HG02870 (cell line): ENCODE measurements around the gene PDPR.
"Not testable (repeated sequence)": the region's sequence is repeated elsewhere in the genome, so short reads cannot be mapped to it uniquely, and the experiment has no call there.

ENCODE experiments used
- ATAC-seq: cut with Tn5 transposase; IDR thresholded peaks from one replicate; pipeline ENCODE4 v1.9.1; 2021; ENCODE audit warnings: mild to moderate bottlenecking, moderate library complexity; ENCODE audit not compliant: unreplicated experiment

The PDPR gene

DNA sequence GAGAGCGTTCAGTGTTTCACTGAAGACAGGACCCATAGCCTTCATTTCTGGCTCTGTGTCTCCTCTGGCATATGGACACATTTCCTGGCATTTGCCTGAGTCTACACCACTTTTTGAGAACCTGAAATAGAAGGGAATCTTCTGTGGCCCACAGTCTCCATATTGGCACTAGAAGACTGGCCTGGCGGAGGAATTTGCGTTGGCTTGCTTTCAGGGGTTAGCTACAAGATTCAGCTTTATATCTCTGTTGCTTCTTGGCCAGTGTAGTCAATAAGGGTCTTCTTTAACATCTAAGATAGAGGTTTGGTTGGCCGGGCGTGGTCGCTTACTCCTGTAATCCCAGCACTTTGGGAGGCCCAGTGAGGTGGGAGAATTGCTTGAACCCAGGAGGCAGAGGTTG, 46.7 kb downstream of the PDPR start:
- no peak for ATAC-seq

DNA sequence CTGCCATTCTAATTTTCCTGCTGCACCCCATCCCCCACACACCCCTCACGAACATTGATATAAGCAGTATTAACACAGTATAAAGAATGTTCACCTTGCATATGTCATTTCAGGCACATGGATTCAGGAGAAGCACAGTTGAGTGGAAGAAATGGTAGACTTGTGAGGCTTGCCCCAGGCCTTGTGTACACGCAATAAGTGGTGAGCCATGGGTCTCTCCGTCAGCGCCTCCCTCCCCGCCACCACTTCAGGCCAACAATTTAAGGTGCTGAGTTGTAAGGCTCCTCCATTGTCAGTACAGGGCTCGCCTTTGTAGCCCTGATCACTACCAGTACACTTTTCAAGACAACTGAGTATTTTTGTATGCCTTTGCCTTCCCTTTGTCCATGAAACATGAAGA, 47.2 kb downstream of the PDPR start:
- ATAC-seq, result no peak

DNA sequence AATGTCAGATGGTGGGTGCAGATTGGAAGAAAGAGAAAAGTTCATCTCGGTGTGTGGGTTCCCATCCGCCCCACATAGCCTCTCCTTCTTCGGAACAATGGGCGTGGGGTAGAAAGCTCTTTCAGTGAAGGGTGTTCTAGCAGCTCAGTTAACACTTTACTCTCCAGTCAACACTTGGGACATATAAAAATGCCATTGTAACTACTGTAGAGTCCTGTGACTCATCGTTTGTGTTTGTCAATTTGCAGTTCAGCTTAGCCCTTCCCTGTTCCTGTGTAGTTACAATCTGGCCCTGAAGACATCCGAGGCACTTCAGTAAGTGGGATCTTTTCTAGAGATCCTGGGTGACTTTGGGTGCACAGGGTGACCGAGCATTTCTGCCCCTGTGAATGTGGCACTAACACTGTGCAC, 47.9 kb downstream of the PDPR start:
- ATAC-seq, result no peak

DNA sequence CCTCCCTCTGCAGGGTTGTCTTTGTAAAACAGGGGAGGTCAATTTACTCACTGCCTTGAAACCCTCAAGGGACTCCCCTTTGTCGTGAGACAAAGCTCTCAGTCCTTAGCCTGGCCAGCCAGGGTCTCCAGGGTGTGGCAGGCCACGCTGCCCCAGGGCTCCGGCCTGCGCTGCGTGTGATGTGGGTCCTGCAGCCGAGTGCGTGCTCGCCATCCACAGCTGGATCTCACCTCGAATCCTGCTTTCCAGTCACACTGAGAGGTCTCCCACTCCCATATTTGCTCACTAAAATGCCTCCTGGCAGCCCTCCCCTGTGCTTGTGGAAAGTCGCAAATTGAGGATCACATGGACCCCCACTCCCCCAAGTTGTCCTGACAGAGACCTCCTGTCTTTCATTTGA, 49.5 kb downstream of the PDPR start:
- ATAC-seq, result no peak

DNA sequence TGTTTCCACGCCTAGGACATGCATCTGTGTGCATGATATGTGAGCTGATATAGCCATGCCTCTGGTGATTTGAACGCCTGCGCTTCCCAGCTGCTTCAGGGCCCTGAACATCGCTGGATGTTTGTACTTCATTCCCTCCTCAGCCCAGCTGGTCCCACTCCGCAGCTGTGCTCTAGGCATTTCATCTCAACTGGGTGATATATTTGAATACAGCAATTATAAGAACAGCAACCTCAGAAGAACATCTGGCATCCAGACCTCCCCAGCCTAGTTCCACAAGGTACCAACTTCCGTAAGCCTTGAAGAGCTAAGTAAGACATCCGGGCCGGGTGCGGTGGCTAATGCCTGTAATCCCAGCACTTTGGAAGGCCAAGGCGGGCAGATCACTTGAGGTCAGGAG, 52.6 kb downstream of the PDPR start:
- not testable (repeated sequence) for ATAC-seq

DNA sequence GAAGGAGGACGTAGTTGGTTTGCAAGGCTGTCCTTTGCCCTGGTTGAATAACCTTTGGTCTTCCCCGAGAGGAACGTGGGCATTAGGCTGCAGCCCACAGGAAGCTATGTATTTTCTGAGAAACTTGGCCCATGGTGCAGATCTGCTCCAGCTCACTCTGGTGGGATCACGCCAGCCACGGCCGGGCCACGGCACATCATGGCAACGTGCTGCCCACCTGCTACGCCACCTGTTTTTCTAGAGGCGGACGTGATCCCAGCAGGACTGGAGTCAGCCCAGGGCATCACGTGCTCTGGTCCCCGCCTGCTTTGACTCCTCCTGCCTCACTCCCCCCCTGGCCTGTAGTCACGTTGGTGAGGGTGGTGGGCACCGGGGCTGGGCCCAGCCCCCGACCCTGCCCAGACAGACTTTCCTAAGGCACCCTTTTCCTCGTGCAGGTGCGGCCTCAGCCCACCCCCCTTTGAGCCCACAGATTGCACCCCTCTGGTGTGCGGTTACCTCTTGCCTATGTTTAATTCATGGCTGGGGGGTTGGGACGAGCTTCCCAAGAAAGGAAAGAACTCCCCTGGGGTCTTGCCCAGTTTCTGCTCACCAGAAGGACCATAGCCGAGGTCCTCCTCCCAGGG, 59.2 kb downstream of the PDPR start, which contains the start of gene CLEC18C:
Gene CLEC18C, plus strand, starts transcription at position 576 of the 626 bp plus-strand sequence. CDS start 492 bp downstream, outside the sequence.
- not testable (repeated sequence) for ATAC-seq

DNA sequence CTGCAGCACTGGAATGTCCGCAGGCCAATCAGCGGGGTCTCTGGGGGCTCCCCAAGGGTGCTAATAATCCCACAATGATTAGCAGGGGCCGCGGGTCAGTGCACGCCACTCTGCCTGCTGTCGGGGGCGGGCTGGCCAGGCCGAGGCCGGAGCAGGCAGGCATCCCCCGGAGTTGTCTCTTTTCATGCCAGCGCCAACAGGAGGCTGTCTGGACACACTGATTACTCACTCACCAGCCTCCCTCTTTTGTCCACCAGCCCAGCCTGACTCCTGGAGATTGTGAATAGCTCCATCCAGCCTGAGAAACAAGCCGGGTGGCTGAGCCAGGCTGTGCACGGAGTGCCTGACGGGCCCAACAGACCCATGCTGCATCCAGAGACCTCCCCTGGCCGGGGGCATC, 59.8 kb downstream of the PDPR start:
- not testable (repeated sequence) for ATAC-seq

DNA sequence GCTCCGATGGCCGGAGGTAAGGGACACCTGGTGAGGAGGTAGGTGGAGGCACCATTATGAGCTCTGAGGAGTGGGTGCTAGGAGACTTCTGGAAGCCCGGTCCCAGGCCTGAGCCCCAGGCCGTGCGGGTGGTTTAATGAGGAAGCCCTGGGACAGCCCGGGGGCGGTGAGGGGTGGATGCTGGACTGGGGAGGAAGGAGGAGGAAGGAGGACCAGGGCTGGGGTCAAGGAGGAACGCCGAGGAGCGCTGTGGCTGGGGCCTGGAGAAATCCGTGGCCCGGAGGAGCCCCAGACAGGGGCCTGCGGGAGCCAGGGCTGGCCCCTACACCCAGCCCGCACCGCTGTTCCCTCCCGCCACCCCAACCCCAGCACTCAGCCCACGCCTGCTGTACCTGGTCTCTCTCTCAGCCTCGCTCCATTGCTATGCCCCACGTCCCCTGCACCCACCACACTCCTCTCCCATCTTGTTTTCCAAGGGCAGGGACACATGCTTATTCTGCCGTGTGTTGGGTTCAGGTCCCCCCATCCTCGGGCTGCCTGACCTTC, 60.3 kb downstream of the PDPR start:
- ATAC-seq, result not testable (repeated sequence)

DNA sequence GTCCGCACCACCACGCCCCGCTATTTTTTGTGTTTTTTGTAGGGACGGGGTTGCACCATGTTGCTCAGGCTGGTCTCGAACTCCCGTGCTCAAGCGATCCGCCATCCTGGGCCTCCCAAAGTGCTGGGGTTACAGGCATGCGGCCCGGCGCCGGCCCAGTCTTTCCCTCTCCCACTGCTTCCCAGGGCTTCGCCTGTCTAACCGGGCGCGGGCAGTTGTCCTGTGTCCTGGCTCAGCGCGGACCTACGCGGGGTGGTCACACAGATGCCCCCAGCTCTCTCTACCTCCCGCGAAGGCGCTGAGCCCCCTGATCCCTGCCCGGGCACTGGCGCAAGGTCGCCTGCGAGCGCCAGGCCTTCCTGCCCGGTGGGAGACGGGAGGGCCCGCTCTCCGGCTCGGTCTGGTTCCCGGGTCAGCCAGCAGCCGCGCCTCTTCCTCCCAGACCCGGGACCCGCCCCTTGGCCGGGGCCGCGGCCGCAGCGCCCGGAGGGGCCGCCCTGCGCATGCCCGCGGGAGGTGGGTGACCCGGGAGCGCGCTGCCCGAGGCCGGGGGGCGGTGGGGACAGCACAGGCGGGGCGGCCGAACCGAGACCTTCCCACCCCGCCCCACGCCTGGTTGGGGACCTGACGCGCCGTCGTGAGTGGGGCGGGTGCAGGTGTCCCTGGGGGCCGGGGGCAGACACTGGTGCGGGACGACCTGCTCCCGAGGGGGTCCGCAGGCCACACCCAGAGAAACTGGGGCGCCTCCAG, 73.9 kb downstream of the PDPR start:
- ATAC-seq, result not testable (repeated sequence)

DNA sequence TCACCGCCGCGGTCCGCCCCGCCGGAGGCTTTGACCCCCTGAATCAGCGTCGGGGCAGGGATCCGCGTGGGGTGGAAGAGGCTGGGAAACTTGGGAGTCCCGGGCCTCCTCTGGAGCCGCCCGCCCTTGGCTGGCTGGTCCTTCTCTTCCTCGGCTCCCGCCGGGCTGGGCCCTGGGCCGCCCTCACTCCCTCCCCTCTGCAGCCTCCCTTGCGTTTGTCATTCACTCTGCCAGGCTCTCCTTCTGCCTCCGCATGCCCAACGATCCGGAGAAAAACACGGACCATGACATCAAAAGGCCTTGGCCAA, 74.4 kb downstream of the PDPR start:
- ATAC-seq, result not testable (repeated sequence)

DNA sequence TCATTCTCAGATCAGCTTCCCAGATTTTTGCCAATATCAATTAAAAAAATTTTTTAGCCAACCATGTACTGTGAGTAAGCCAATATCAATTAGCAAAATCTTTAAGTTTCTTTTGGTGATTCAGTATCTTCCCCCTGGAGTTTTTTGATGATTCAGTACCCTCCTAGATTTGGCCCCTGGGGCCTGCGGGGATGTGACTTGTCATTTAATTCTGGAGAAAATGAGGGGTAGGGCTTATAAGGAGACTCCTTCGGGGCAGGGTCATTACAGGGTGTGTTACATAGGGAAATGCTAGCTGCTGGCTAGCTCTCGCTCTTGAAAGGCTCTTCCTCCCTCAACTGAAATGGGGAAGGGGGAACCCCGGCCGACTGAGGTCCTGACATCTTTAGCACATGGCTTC, 76.4 kb downstream of the PDPR start:
- not testable (repeated sequence) for ATAC-seq

DNA sequence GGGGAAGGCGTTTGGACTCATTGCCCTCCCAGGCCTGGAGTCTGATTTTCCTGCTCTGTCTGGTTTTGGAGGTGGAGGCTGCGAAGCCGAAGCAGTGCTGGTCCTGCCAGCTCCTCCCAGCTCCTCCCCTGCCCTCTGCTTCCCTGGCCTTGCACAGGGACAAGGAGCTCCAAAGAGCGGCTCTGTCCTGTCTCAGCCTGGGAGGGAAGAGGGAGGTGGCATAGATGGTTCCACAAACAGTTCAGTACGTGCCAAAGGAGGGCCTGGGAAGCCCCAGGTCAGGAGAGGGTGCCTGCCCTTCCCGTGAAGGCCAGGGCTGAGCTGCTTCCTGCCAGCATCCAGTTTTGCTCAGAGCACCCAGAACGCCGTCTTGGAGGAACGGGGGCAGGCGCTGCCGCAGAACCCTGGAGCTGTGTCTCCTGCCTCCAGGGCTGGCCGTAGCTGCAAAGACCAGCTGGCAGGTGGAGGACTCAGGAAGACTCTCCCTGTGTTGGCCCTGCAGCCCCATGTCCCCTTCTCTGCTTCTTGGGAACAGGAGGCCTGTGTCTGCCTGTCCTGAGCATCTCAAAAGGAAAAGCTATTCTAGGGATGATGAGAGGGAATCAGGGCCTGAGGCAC, 82.7 kb downstream of the PDPR start:
- not testable (repeated sequence) for ATAC-seq

DNA sequence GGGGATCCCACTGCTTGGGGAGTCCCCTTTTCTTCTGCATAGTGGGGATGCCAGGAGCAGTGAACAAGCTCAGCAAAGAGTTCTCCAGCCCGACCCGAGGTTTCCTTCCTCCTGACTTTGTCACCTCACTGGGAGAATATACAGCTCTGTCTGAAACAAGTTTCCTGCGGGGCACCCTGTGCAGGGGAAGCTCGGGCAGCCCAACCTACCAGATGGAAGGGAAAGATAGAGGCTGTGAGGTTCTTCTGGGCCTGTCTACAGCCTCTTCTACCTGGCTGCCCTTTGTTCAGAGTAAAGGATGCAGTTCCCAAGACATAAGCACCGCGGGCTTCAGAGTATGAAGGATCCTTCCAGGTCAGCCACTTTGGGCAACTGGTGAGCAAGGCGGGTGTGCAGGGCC, 83.5 kb downstream of the PDPR start:
- ATAC-seq, result not testable (repeated sequence)

DNA sequence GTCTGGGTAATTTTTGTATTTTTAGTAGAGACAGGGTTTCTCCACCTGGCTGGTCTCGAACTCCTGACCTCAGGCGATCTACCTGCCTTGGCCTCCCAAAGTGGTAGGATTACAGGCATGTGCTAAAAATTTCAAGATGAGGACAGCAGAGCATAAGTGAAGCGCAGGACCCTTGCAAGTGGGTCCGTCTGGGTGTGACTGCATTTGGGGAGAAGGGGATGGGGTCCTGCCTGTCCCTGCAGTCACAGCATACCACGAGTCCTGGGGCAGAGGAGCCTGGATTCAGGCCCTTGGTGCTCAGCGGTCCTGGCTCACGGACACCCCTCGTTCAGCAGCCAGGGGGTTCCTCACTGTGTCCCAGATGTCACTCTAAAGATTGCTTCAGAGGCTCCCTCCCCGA, 84.1 kb downstream of the PDPR start:
- ATAC-seq, result not testable (repeated sequence)

DNA sequence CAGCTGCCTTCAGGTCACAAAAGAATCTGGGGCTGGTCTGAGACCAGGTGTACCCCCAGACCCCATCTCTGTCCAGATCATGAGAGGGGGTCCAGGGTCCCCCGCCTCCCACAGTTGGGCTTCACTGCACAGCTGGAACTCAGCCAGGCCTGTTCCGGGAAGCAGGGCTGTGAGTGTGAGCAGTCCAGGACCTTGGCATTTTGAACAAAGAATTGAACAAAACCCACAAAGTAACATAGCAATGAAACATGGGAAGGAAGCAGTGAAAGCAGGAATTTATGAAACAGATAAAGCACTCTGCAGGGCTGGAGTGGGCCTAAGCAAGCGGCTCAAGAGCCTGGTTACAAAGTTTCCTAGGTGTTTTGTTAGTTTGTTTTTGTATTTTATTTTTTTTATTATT, 84.5 kb downstream of the PDPR start:
- not testable (repeated sequence) for ATAC-seq

DNA sequence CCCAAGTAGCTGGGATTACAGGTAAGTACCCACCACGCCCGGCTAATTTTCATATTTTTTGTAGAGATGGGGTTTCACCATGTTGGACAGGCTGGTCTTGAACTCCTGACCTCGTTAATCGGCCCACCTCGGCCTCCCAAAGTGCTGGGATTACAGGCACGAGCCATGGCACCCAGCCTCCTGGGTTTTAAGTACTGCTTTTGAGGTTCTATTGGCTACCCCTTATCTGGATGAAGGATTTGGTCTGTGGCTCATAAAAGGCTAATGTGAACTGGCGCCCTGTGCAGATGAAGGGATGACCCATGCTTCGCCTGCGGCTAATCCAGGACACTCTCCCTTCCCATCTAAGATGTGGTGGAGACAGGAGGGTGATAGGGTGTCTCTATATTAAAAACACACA, 85.0 kb downstream of the PDPR start:
- ATAC-seq, result not testable (repeated sequence)

DNA sequence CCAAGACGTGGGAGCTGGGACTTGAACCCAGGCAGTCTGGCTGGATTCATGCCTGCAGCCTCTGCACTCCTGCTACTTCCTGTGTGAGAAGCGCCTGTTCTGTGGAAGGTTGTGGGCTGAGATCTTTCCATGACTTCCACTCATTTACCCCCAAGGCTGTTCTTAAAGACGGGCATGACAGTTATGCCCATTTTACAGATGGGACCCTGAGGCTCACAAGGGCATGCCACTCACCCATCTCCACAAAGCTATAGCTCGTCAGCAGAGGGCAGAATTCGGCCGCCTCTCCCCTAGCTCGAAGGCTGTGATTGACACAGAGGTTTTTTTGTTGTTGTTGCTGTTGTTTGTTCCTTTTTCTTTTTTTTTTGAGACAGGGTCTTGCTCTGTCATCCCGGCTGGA, 85.9 kb downstream of the PDPR start:
- ATAC-seq, result not testable (repeated sequence)

DNA sequence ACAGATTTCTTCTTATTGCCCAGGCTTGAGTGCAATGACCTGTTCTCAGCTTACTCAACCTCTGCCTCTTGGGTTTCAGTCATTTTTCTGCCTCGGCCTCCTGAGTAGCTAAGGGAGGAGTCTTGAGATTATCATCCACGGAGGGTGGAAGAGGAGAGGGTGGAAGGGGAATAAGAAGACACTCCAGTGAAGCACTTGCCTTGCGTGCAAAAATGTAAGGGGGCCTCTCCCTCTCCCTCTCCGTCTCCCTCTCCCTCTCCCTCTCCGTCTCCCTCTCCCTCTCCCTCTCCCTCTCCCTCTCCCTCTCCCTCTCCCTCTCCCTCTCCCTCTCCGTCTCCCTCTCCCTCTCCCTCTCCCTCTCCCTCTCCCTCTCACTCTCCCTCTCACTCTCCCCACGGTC, 89.4 kb downstream of the PDPR start:
- ATAC-seq, result not testable (repeated sequence)

DNA sequence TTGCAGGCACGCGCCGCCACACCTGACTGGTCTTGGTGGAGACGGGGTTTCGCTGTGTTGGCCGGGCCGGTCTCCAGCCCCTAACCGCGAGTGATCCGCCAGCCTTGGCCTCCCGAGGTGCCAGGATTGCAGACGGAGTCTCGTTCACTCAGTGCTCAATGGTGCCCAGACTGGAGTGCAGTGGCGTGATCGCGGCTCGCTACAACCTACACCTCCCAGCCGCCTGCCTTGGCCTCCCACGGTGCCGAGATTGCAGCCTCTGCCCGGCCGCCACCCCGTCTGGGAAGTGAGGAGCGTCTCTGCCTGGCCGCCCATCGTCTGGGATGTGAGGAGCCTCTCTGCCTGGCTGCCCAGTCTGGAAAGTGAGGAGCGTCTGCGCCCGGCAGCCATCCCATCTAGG, 89.9 kb downstream of the PDPR start:
- not testable (repeated sequence) for ATAC-seq

DNA sequence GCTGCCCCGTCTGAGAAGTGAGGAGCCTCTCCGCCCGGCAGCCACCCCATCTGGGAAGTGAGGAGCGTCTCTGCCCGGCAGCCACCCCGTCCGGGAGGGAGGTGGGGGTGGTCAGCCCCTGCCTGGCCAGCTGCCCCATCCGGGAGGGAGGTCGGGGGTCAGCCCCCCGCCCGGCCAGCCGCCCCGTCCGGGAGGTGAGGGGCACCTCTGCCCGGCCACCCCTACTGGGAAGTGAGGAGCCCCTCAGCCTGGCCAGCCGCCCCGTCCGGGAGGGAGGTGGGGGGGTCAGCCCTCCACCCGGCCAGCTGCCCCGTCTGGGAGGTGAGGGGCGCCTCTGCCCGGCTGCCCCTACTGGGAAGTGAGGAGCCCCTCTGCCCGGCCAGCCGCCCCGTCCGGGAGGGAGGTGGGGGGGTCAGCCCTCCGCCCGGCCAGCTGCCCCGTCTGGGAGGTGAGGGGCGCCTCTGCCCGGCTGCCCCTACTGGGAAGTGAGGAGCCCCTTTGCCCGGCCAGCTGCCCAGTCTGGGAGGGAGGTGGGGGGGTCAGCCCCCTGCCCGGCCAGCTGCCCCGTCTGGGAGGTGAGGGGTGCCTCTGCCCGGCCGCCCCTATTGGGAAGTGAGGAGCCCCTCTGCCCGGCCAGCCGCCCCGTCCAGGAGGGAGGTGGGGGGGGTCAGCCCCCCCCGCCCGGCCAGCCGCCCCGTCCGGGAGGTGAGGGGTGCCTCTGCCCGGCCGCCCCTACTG, 90.7 kb downstream of the PDPR start:
- not testable (repeated sequence) for ATAC-seq

DNA sequence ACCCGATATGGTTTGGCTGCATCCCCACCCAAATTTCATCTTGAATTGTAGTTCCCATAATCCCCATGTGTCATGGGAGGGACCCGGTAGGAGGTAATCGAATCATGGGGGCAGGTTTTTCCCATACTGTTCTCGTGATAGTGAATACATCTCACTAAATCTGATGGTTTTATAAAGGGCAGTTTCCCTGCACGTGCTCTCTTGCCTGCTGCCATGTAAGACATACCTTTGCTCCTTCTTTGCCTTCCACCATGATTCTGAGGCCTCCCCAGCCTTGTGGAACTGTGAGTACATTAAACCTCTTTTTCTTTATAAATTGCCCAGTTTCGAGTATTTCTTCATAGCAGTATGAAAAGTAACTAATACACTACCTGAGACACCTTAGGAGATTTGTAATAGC, 92.2 kb downstream of the PDPR start:
- not testable (repeated sequence) for ATAC-seq
